M059J (cell line): ENCODE data around the gene PEMT. TPM values are rescaled to one million over a fixed set of nuclear protein-coding genes. Genes with fewer than 3 reads are reported as not detected.
"Not testable (repeated sequence)": the region's sequence is repeated elsewhere in the genome, so short reads cannot be mapped to it uniquely, and the experiment has no call there.

Experiments used
- DNase-seq: peaks from one replicate; pipeline ENCODE4 v3.0.0-alpha.2; 2012; ENCODE audit warnings: low read depth
- total RNA-seq: library from RNA; depleted of rRNA; stranded (reverse); fragments of >200 nt; shearing (Covaris generic); gene quantifications from 2 replicates; pipeline ENCODE4 v1.2.3, GENCODE V29; 2014; rRNA removed

The PEMT gene, protein sequence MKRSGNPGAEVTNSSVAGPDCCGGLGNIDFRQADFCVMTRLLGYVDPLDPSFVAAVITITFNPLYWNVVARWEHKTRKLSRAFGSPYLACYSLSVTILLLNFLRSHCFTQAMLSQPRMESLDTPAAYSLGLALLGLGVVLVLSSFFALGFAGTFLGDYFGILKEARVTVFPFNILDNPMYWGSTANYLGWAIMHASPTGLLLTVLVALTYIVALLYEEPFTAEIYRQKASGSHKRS
- 41.5 and 56.8 TPM in 2 replicates for total RNA-seq

DNA sequence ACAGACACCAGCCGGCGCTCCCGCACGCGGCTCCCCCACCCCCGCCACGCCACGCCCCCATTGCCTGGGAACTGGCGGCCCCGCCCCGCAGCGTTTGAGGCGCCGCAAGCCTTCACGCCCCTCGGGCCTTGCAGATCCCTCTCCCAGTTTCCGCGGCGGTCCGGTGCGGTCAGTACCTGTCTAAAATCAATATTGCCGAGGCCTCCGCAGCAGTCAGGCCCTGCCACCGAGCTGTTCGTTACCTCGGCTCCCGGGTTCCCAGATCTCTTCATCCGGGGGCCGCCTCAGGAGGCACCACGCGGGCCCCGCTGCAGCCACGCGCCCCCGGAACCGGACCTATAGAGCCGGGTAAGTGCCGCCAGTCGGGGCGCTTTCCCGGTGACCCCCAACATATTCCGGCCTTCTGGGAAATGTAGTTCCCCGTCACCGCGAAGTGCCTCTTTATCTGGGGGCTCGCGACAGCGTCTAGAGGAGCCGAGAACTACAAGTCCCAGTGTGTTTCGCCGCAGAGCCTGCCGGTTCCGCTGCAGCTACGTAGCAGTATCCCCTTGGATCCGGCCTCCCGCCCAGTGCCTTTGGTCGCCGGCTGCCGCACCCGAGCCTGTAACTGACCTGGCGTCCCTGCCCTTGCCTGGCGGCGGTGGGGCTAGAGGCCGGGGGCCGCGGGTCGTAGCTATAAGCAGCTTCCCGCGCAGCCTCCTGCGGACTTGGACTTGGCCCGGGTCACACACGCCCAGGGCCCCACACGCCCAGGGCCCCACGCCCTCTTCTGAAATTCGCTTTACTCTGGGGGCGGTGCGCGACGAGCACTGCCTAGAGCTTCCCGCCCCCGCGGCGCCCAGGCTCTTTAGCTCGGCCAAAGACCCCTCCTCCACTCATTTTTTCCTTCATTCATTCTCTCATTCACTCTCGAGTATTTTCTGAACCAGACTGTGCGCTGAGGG lies at the start of gene PEMT:
Gene PEMT (minus strand): TSS at position 354 of the 944 bp plus-strand sequence. CDS start 82 bp downstream, at position 272.
- peak; percentile 97 for DNase-seq

DNA sequence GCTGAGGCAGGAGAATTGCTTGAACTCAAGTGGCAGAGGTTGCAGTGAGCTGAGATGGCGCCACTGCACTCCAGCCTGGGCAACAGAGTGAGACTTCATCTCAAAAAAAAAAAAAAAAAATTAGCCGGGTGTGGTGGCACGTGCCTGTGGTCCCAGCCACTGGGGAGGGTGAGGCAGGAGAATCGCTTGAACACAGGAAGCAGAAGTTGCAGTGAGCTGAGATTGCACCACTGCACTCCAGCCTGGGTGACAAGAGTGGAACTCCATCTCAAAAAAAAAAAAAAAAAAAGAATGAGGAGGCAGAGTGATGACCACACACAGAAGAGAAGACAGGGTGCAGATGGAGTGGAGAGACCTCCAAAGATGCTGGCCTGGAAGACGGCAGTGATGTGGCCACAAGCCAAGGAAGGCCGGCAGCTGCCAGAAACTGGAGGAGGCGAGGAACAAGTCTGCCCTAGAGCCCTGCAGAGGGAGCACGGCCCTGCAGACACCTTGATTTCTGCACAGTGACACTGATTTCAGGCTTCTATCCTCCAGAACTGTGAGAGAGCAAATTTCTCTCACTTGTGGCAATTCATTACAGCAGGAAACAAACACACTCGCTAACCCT lies 48.3 kb upstream of the PEMT start:
- DNase-seq = not testable (repeated sequence)

DNA sequence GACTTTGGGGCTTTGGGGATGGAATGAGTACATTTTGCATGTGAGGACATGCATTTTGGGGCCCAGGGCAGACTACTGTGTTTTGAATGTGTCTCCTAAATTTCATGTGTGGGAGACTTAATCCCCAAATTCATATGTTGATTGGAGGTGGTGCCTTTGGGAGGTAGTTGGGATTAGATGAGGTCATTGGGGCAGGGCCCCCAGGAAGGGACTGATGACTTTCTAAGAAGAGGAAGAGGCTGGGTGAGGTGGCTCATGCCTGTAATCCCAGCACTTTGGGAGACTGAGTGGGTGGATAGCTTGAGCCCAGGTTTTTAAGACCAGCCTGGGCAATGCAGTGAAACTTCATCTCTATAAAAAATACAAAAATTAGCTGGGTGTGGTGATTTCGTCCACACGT lies 47.0 kb upstream of the PEMT start:
- no peak for DNase-seq

DNA sequence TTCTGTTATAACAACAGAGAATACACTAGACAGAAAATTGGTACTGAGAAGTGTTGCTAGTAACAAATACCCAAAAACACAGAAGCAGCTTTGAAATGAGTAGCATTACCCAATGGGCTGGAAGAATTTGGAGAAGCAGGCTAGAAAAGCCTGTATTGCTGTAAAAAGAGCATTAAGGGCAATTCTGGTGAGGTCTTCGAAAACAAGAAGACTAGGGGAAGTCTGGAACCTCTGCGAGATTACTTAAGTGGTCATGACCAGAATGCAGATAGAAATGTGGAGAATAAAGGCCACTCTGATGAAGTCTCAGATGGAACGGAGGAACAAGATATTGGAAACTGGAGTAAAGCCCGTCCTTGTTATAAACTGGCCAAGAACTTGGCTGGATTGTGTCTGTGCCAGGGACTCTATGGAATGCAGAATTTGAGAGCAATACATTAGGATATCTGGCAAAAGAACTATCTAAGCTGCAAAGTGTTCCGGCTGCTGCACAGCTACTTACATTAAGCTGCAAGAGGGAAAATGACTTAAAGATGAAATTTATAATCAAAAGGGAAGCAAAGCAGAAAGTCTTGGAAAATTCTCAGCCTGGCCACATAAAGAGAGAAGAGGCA lies 44.9 kb upstream of the PEMT start:
- DNase-seq = no peak

DNA sequence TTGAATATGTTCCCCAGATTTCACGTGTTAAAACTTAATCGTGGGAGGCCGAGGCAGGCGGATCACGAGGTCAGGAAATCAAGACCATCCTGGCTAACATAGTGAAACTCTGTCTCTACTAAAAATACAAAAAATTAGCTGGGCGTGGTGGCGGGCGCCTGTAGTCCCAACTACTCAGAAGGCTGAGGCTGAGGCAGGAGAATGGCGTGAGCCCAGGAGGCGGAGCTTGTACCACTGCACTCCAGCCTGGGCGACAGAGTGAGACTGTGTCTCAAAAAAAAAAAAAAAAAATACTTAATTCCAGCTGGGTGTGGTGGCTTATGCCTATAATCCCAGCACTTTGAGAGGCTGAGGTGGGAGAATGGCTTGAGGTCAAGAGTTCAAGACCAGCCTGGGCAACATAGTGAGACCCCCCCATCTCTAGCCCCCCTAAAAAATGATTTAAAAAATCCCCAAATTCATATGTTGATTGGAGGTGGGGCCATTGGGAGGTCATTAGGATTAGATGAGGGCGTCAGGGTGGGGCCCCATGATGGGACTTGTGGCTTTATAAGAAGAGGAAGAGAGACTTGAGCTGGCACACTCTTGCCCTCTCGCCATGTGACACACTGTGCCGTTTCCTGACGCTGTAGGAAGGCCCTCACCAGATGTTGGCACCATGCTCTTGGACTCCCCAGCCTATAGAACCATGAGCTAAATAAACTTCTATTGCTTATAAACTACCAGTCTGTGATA lies 44.2 kb upstream of the PEMT start:
- not testable (repeated sequence) for DNase-seq

DNA sequence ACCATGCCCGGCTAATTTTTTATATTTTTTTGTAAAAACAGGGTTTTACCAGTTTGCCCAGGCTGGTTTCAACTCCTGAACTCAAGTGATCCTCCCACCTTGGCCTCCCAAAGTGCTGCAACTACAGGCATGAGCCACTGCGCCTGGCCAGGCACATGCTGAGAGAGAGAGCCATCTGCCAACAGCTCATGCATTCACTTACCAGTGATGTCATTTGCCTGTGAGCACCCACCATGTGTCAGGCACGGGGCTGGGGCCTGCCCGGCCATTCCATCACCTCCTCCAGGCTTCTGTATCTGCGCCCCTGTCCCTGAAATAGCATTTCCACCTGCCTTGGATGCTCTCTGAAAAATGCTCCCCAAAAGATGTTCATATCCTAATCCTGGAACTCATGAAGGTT lies 43.6 kb upstream of the PEMT start:
- DNase-seq = no peak

DNA sequence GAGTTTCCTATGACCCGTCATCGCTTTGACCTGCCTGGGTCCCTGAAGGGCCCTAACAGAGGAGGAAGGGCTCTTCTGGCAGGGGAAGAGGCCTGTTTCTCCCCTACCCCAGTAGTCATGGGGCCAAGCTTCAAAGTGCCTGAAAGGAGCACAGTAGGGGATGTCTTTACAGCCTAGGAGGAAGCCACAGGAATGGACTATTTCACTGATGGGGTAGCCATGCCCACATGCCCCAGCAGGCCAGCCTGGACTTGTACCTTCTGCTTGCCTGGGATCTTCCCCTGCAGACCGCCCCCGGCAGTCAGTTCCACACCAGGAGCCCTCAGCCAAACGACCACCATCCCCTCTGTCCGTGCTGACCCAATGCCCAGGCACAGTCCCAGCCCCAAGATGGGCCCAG lies 41.8 kb upstream of the PEMT start:
- no peak for DNase-seq

DNA sequence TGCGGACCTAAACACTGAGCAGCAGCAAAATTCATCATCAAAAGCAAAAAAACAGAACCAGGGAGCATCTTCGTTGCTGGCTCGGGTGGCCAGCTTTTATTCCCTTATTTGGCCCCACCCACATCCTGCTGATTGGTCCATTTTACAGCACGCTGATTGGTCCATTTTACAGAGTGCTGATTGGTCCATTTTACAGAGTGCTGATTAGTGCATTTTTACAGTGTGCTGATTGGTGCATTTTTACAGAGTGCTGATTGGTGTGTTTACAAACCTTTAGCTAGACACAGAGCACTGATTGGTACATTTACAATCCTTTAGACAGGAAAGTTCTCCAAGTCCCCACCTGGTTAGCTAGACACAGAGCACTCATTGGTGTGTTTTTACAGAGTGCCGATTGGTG lies 41.2 kb upstream of the PEMT start:
- not testable (repeated sequence) for DNase-seq

DNA sequence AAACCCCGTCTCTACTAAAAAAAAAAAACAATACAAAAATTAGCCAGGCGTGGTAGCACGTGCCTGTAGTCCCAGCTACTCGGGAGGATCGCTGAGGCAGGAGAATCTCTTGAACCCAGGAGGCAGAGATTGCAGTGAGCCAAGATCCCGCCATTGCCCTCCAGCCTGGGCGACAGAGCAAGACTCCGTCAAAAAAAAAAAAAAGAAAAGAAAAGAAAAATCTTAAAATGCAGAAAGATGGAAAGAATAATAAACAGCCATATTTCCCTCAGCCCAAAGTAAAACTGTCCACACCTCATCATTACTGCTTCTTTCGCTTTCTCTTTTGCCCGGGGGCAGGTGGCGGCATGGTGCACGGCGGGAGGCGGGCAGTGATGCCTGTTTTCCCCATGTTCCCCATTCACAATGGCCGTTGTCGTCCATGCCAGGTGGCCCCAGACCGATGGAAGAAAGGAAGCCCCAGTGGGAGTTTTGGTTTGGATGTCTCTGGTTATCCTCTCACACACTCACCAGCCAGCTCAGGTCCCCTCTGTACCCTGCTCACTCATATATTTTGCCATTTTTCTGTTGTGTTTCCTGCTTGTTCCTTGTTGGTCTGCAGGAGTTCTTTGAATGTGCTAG lies 37.0 kb upstream of the PEMT start:
- DNase-seq = peak; percentile 57

DNA sequence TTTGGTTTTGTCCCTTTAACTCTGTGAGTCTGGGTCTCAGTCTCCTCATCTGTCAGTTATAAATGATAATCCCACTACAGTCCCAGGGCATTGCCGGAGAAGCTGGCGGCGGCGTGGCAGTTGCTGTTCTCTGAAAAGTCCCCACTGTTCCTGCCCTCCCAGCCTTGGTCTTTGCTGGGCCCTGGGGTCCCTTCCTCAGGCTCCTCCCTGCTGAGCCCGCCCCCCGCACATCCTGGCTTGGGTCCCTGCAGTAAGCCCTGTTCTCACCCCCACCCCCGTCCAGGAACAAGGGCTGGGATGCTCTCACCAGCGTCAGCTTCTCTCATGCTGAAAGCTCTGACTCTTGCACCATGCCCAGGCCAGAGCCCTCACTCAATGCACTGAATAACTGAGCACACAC lies 35.3 kb upstream of the PEMT start:
- no peak for DNase-seq

DNA sequence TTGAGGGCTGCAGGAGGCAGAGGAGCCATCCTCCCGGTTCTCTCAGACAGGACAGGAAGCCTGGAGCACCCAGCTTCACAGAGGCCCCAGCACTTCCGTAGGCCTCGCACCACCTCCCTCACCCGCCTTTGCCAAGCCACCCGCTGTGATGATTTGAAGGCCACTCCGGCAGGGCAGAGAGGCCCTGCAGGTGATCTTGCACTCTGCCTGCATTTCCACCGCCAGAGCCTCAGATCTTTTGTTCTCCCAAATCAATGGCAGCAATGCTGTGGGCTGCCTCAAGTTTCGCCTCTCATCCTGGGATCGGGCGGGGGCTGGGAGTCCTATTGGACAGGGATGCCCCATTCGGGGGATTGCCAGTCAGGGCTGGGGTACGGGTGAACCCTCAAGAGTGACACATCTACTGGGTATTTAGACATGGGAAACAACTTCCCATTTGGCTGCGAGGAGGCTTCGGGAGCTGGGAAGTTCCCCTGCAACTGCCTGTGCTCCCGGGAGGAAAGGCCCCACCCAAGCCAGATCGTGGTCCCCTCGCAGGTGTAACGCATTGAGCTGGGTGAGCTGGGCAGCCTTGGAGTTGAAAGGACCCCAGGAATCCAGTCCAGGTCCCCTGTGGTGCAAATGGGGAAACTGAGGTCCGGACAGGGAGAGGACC lies 34.8 kb upstream of the PEMT start:
- DNase-seq = no peak

DNA sequence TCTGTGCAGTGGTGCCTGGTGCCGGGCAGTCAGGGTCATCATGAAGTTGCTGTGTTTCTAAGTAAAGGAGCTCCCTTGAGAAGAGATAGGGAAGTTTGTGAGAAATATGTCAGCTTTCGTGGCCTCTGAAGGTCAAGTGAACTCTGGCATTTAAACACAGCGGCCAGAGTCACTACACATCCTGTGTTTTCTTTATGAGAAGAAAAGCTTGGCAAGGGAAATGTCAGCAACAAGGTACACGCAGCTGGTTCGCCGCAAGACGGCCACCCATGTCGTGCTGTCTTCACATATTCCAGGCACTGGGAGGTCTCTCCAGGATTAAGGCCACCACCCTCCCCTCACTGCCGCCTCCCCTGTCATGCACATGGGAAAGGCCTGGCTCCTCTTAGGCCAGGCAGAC lies 33.2 kb upstream of the PEMT start:
- no peak for DNase-seq

DNA sequence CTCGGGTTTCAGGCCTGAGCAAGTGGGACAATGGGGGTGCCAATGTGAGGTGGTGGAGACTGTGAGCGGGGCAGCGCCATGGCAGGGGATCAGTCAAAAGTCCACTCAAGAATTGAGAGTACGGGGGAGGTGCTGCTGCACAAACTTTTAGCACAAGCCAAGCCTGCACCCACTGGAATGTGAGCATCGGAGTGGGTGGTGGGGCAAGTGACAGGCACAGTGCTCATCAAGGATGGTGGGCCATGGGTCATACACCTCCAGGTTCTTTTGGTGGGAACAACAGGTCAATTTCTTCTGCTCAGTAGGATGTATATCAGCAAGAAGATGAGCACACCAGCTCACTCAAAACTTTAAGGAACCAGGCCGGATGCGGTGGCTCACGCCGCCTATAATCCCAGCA lies 32.4 kb upstream of the PEMT start:
- DNase-seq = no peak

DNA sequence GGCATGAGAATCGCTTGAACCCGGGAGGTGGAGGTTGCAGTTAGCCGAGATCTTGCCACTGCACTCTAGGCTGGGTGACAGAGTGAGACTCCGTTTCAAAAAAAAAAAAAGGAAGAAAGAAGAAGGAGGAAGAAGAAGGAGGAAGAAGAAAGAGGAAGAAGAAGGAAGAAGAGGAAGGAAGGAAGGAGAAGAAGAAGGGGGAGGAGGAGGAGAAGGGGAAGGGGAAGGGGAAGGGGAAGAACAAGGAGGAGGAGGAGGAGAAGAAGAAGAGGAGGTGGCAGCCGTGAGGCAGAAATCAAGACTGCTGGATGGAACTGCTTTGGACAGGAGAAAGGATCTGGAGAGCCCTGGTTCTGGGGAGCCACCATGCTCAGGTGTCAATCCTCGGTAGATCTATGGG lies 29.7 kb upstream of the PEMT start:
- no peak for DNase-seq

DNA sequence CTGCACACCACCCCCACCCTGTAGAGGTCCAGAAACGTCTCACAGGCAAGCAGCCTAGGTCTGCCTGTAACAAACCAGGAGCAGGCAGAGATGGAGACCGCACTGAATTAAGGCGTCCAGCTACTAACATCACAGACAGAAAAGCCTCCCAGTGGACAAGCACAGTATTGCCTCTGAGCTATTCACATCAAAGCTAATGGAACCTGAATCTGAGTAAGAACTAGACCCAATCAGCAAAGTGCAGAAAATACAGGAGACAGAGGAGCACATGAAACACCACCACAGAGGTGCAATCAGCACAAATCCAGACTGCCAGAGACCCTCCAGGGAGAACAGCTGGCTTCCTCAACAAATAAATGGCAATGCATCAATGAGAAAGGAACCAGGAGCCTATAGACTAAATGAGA lies 22.2 kb upstream of the PEMT start:
- peak; percentile 72 for DNase-seq

DNA sequence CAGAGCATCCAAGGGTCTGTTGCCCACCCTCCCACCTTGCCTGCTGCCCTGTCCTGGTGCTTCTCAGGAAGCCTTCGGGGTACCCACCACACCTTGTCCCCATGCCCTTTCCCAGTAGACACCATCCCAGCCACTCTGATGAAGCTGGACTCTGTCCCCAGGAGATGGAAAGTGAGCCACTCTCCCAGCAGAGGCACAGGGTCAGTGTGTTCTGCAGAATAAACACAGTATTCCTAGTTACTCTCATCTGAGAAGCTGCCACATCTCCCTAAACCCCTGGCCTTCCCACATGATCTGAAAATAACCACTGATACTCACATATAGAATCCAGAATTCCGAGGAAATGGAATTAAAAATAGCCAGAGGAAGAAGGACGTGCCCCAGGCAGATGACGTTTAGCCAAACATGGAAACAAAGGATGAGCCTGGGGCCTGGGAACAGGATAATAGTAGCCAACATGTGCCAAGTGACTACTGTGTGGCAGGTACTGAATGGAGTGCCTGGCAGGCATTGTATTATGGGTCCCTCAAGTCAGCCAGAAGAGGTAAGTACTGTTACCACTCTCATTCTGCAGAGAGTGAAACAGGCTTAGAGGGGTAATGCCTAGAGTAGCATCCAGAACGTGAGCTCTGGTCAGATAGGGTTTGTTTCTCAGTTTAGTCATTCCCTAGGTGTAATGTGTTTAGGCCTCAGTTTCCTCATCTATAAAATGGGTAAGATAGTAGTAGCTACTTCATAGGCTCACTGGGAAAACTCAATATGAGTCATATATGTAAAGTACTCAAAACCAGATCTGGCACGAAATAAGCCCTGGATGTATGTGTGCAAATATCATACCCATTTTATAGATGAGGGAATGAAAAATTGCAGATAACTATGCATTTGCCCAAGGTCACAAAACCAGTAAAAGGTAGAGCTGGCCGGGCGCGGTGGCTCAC lies 20.8 kb upstream of the PEMT start:
- no peak for DNase-seq

DNA sequence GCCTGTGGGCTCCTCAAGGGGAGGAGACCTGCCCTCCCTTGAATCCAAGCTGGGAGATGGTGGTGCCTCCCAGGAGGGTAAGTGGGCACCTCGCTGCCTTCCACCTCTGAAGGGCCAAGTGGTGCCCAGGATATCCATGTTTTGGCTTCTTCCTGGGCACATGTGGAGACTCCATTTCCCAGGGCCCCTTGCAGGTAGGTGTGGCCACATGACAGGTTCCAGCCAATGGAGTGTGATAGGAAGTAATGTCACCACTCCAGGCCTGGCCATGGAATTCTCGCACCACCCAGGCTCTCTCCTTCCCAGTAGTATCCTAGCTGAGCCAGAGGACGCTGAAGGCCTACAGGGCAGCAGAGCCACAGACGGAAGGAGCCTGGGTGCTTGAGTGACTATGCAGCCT lies 17.6 kb upstream of the PEMT start:
- no peak for DNase-seq

DNA sequence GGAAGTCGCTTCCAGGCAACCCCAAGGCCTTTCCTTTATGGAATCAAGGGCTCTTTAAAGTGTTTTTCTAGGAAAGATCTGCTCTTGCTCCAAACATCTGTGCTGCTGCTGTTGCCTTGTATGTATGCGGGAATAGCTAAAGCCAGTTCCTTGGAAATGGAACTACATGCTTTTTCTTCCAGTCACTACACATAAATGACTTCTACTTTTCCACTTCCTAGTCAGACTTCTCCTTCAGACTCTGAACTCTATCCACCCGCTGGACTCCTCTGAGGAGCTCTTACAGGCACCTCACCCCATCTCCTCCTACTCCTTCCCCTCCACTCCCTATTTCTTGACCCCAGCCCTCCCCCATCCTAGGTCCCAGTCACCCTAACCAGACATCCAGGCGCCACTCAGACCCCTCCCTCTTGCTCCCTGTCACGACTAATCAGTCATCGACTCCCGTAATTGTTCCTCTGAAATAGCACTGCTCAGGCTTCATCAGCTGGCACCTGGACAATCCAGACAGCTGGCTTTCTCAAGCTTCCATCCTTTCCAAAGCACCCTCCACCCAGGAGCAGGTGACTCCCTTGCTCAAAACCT lies 15.0 kb upstream of the PEMT start:
- DNase-seq = peak; percentile 42

DNA sequence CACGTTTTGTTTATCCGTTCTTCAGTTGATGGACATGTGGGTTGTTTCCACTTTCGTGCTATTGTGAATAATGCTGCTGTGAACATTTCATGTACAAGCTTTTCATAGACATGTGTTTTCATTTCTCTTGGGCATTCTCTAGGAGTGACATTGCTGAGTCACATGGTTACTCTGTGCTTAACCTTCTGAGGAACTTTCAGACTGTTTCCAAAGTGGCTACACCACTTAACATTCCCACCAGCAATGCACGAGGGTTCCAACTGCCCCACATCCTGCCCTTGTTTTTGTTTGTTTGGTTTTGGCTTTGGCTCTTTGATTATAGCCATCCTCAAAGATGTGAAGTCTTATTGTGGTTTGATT lies 14.2 kb upstream of the PEMT start:
- peak; percentile 68 for DNase-seq
